Measurements from ENCODE around the gene MMP17. TPM values are rescaled to one million over a fixed set of nuclear protein-coding genes. Genes with fewer than 3 reads are reported as not detected.
A peak's percentile ranks its signal among the peaks of the same experiment; 100 is the strongest.

MMP17 gene
- total RNA-seq, result not detected

DNA sequence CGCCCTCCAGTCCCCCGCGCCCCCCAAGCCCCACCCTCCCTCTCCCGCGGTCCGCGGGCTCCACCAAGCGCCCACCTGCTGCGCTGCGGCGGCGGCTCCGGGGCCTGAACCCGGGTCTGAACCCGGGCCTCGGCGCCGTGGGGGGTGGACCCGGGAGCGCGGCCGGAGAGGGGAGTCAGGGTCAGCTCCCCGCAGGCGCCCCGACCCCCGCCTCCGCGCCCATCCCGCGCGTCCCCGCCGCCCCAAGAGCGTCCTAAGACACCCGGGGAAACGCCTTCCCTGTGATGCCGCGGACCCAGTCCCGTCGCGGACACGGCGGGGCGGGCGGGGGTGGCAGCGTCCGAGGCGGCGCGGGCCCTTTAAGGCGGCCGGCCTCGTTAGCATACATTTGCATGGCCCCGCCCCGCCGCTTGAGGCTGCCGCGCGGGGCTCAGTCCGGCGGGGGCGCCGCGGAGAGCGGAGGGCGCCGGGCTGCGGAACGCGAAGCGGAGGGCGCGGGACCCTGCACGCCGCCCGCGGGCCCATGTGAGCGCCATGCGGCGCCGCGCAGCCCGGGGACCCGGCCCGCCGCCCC, at the start of gene MMP17:
Gene MMP17 (plus strand): TSS at position 433 of the 574 bp plus-strand sequence. CDS start 102 bp downstream, at position 535.
- H3K4me3 Mint-ChIP-seq, result peak within 1 kb of the TSS; percentile 76 to 77
- H3K27ac Mint-ChIP-seq, result no peak within 1 kb of the TSS
- no peaks in the 10 kb centered on the region for H3K36me3 Mint-ChIP-seq (ENCODE audit: insufficient read depth in 2 of 2)
- H3K4me1 Mint-ChIP-seq (ENCODE audit: low read depth), result peaks cover 15% of the 10 kb centered on the region
- peak; percentile 53 to 57 for DNase-seq
- peak; percentile 74 for ATAC-seq (replicated peaks in 1 of 2)
- H3K9me3 Mint-ChIP-seq, result no peaks in the 10 kb centered on the region
- H3K27me3 Mint-ChIP-seq (ENCODE audit: low read depth), result peaks cover 44% of the 10 kb centered on the region

DNA sequence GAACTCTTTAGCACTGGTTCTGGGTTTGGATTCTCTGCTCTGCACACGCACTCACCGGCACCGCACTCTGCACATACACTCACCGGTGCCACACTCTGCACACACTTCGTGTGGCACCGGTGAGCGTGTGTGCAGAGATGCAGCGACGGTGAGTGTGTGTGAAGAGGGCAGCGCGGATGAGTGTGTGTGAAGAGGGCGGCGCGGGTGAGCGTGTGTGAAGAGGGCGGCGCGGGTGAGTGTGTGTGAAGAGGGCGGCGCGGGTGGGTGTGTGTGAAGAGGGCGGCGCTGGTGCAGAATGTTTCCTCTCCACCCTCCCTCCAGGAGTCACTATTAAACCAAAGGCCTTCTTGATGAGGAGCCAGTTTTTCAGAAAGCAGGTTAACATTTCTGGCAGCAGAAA, 49.2 kb upstream of the MMP17 start:
- Mint-ChIP-seq H3K9me3 (no peaks in the 10 kb centered on the region), H3K36me3 (ENCODE audit: insufficient read depth in 2 of 2) (peaks cover 3 to 21% of the 10 kb centered on the region in 2 donors), H3K27me3 (ENCODE audit: low read depth) (no peaks in the 10 kb centered on the region), H3K4me1 (ENCODE audit: low read depth) (peaks cover 22% of the 10 kb centered on the region), H3K27ac (no peak overlapping the region), H3K4me3 (no peak overlapping the region)
- DNase-seq (no peak), ATAC-seq (replicated peaks in 1 of 2) (no peak)

DNA sequence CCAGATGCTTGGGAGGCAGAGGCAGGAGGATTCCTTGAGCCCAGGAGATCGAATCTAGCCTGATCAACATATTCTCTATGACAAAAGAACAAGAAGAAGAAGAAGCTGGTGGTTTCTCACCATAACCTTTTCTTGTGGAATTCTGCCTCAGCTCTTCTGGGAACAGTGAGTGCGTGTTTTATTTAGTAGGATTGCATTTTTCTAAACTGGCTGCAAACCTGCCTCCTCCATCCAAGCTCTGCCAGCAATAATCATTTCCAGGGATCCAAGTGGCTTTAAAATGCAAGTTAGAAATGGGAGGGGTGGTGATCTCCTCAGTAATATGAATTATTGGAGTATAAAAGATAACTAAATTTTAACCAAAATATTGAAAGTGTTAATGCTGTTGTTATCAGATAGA, 46.1 kb upstream of the MMP17 start:
- no peak for DNase-seq
- no peak overlapping the region for H3K27ac Mint-ChIP-seq
- no peak for ATAC-seq (replicated peaks in 1 of 2)
- no peaks in the 10 kb centered on the region for H3K4me1 Mint-ChIP-seq (ENCODE audit: low read depth)
- H3K9me3 Mint-ChIP-seq, result no peaks in the 10 kb centered on the region
- H3K4me3 Mint-ChIP-seq, result no peak overlapping the region
- no peaks in the 10 kb centered on the region for H3K27me3 Mint-ChIP-seq (ENCODE audit: low read depth)
- peaks cover 3 to 17% of the 10 kb centered on the region in 2 donors for H3K36me3 Mint-ChIP-seq (ENCODE audit: insufficient read depth in 2 of 2)

DNA sequence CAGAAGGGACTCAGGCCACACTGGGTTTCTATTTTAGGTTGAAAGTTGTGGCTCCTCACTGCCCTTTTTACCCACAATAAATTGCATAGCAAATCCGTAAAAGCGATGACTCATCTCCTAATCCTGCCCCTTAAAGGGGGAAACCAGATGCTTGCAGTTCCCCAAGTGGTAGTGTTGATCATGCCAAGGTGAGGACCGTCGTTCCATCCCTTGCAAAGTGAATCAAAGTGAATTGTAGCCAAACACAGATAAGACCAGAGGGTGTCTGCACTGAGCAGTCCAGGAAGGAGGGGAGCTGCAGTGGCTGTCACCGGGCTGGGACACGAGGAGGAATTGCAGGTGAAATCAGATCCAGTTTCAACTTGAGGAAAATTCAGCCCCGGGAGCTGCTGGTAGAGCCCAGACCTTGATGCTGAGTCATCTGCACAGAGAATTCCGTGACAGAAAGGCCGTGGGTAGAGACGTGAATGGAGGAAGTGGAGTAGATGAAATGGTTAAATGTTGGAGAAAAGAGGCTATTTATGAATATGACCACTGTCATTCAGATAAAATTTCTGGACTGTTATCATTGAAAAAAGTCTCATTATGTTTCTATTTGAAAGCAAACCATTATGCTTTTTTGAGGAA, 44.2 kb upstream of the MMP17 start:
- Mint-ChIP-seq H3K27ac (peak overlapping the region; percentile 57), H3K27me3 (ENCODE audit: low read depth) (no peaks in the 10 kb centered on the region)

DNA sequence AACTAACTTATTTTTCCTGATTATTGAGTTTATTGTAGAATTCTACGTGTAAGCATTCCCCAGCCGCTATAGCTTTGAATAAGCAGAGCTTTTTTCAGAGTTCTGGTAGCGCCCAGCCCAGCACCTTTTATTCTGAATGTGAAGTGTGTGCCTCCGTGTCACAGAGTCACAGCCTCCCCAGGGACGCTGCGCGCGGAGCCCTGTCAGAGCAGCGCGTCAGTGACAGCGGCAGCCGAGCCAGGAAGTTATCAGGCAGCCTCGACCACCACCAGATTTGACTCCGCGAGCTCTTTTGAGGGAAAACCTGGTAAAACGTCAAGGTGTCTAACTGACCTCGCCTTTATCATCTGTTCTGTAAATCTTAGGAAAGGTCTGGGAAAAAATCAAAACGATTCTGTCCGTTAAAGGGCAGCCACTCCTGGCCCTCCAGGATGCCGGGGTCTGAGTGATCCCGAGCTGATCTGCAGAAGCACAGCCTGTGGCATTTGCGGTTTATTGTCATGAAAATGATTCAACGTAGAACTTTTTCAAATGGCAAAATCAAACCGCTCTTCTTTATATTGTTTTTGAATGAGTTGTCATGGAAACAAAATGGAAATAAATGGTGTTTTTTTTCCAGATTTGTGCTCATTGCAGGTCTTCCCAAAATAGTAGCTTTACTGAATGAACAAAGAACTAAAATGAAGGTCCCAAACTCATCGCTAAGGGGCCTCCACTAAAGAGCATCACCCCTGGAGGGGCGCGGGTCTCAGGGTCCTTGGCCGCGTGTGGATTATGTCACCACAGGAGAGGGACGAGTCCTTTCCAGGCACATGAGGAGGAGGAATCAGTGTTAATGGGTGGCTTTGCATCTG, 43.1 kb upstream of the MMP17 start:
- H3K9me3 Mint-ChIP-seq, result no peaks in the 10 kb centered on the region
- no peak for DNase-seq
- no peak for ATAC-seq (replicated peaks in 1 of 2)
- H3K36me3 Mint-ChIP-seq (ENCODE audit: insufficient read depth in 2 of 2), result peaks cover 5 to 10% of the 10 kb centered on the region in 2 donors
- H3K27ac Mint-ChIP-seq, result no peak overlapping the region
- H3K4me1 Mint-ChIP-seq (ENCODE audit: low read depth), result no peaks in the 10 kb centered on the region
- H3K4me3 Mint-ChIP-seq, result no peak overlapping the region
- H3K27me3 Mint-ChIP-seq (ENCODE audit: low read depth), result no peaks in the 10 kb centered on the region

More for the DNA sequence above, 44.2 kb upstream of the MMP17 start:
- H3K9me3 Mint-ChIP-seq, result no peaks in the 10 kb centered on the region
- H3K4me1 Mint-ChIP-seq (ENCODE audit: low read depth), result no peaks in the 10 kb centered on the region
- ATAC-seq (replicated peaks in 1 of 2) (no peak), DNase-seq (no peak)
- no peak overlapping the region for H3K4me3 Mint-ChIP-seq
- H3K36me3 Mint-ChIP-seq (ENCODE audit: insufficient read depth in 2 of 2), result peaks cover 3 to 7% of the 10 kb centered on the region in 2 donors

DNA sequence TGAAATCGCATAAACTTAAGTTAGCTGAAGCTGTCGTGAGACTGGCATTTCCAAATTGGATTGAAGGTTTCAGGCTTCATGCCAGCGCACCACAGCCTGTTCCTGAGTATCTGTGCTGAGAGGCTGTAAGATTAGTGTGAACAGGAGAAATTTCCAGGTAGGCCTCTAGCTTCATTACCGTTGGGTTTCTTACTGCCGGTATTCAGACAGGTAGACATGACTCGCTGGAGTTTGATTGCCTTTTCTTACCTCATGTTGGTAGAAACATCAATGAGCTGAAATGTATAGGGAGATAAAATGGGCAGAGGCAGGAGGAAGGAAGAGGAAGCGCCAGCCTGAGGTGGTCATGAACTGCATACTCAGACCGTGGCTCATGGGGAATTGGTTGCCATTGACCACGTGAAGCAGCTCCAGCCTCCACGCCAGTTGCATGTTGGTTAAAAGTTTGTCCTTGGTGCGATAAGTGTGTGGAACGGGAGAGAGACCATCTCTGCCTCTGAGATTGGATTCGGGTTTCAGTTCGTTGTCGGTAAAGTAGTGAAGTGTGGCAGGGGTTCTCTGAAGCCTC, 42.3 kb upstream of the MMP17 start:
- Mint-ChIP-seq H3K27me3 (ENCODE audit: low read depth) (no peaks in the 10 kb centered on the region), H3K27ac (no peak overlapping the region), H3K4me3 (no peak overlapping the region), H3K9me3 (no peaks in the 10 kb centered on the region), H3K4me1 (ENCODE audit: low read depth) (no peaks in the 10 kb centered on the region), H3K36me3 (ENCODE audit: insufficient read depth in 2 of 2) (peaks cover 5 to 15% of the 10 kb centered on the region in 2 donors)
- DNase-seq (no peak), ATAC-seq (replicated peaks in 1 of 2) (no peak)

DNA sequence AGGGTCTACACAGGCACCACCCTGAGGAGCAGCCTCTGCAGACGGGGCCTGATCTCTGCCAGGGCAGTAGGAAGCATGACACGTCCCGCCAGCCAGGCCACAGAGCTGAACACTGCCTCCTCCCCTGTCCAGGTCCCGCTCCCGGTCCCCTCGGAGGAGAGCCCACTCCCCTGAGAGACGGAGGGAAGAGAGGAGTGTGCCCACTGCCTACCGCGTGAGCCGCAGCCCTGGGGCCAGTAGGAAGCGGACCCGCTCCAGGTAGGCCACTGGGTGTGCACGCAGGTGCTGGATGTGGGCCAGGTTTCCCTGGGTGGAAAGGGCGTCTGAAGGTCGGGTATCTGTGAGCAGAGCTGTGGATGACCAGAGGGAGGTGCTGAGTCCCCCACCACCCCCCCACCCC, 41.9 kb upstream of the MMP17 start:
- H3K4me3 Mint-ChIP-seq, result no peak overlapping the region
- ATAC-seq (replicated peaks in 1 of 2) (no peak), DNase-seq (no peak)
- no peak overlapping the region for H3K27ac Mint-ChIP-seq
- peaks cover 5 to 15% of the 10 kb centered on the region in 2 donors for H3K36me3 Mint-ChIP-seq (ENCODE audit: insufficient read depth in 2 of 2)
- no peaks in the 10 kb centered on the region for H3K4me1 Mint-ChIP-seq (ENCODE audit: low read depth)
- no peaks in the 10 kb centered on the region for H3K9me3 Mint-ChIP-seq
- no peaks in the 10 kb centered on the region for H3K27me3 Mint-ChIP-seq (ENCODE audit: low read depth)

DNA sequence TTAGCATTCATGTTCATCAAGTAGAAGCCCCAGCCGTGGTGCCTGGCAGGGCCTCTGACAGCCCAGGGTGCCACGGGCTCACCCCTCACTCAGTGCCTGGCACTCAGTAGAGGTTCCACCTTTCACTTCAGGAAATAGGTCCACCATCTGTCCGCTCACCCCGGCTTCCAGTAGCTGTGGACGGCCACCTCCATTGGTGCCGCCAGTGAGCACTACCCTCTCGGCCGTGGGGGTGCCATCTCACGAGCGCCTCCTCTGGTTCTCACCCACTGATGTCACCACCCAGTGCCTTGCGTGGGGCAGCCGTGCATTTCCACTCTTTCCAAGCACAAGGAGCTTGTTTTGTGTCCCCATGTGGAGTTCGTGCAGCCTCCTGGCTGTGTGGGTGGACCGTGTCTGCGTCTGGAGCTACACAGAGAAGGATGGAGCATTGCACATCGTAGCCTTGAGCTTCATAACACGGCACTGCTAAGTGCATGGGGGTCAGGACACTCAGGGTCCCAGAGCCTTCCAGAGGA, 41.0 kb upstream of the MMP17 start:
- Mint-ChIP-seq H3K4me1 (ENCODE audit: low read depth) (no peaks in the 10 kb centered on the region), H3K9me3 (no peaks in the 10 kb centered on the region), H3K36me3 (ENCODE audit: insufficient read depth in 2 of 2) (peaks cover 5 to 12% of the 10 kb centered on the region in 2 donors), H3K27me3 (ENCODE audit: low read depth) (no peaks in the 10 kb centered on the region), H3K4me3 (no peak overlapping the region), H3K27ac (no peak overlapping the region)
- DNase-seq, result no peak
- ATAC-seq (replicated peaks in 1 of 2), result no peak

DNA sequence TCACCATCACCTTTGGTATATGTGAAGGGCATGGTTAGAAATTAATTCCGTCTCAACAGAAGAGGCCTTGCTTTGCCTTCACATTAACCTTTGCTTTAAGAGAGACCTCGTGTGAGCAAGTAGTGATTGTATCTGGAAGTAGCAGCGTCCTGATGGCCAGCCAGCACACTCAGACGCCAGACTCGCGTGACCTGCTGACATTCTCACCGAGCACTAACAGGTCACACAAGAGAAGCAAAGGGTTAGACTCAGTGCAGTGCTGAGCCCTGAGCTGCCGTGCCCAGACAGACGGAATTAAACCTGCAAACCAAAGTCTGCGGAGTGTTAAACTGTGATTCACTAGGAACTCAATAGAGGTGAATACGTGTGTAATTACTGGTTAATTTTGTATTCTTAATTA, 40.1 kb upstream of the MMP17 start:
- no peaks in the 10 kb centered on the region for H3K4me1 Mint-ChIP-seq (ENCODE audit: low read depth)
- H3K27ac Mint-ChIP-seq, result no peak overlapping the region
- no peak overlapping the region for H3K4me3 Mint-ChIP-seq
- no peaks in the 10 kb centered on the region for H3K27me3 Mint-ChIP-seq (ENCODE audit: low read depth)
- ATAC-seq (replicated peaks in 1 of 2) (no peak), DNase-seq (no peak)
- no peaks in the 10 kb centered on the region for H3K9me3 Mint-ChIP-seq
- peaks cover 5 to 12% of the 10 kb centered on the region in 2 donors for H3K36me3 Mint-ChIP-seq (ENCODE audit: insufficient read depth in 2 of 2)

DNA sequence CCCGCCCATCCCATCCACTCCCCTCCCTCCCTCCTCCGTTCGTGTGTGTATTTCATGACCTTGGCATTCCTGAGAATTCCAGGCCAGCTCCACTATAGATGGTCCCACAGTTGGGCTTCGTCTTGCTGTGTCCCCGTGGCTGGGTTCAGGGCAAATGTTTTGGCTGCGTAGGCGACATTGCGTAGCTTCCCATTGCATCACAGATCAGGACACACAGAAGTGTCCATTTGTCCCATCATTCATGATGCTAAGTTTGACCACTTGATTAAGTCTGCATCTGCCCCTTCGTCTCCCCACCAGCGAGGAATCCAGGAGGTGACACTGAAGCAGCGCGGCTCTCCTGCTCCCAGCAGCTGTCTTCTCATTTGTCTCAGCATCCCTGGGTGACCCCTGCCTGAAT, 38.6 kb upstream of the MMP17 start:
- H3K27ac Mint-ChIP-seq, result no peak overlapping the region
- peaks cover 5 to 13% of the 10 kb centered on the region in 2 donors for H3K36me3 Mint-ChIP-seq (ENCODE audit: insufficient read depth in 2 of 2)
- H3K4me1 Mint-ChIP-seq (ENCODE audit: low read depth), result no peaks in the 10 kb centered on the region
- no peak overlapping the region for H3K4me3 Mint-ChIP-seq
- DNase-seq (no peak), ATAC-seq (replicated peaks in 1 of 2) (no peak)
- H3K27me3 Mint-ChIP-seq (ENCODE audit: low read depth), result no peaks in the 10 kb centered on the region
- no peaks in the 10 kb centered on the region for H3K9me3 Mint-ChIP-seq

DNA sequence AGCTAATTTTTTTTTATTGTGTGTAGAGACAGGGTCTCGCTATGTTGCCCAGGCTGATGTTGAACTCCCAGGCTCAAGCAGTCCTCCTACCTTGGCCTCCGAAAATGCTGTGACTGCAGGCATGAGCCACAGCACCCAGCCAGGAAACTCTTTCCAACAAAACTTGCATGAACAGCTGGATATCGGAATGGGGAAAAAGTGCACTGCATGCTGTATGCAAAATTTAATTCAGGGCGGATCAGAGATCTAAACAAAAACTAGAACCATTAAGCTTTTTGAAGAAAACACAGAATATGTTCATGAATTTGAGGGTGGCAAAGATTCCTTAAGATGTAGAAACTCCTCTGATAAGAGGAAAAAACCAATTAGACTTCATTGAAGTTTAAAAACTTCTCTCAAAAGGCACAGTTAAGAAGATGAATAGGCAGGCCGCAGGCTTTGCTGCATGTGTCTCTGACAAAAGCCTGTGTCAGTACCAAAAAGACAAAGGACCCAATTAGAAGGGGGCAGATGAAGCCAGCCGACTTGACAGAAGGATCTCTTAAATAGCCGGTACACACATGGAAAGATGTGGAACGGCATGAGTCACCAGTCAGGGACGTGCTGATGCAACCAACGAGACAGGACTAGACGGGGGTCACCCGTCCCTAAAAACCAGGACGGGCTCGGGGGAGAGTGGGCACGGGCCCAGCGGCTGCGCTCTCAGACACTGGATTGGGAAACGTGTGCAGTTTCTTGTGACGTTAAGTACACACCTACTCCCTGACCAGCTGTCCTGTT, 34.8 kb upstream of the MMP17 start:
- Mint-ChIP-seq H3K27ac (no peak overlapping the region), H3K4me3 (no peak overlapping the region), H3K9me3 (no peaks in the 10 kb centered on the region), H3K27me3 (ENCODE audit: low read depth) (no peaks in the 10 kb centered on the region), H3K4me1 (ENCODE audit: low read depth) (no peaks in the 10 kb centered on the region), H3K36me3 (ENCODE audit: insufficient read depth in 2 of 2) (peaks cover 3 to 17% of the 10 kb centered on the region in 2 donors)
- DNase-seq, result no peak
- no peak for ATAC-seq (replicated peaks in 1 of 2)

DNA sequence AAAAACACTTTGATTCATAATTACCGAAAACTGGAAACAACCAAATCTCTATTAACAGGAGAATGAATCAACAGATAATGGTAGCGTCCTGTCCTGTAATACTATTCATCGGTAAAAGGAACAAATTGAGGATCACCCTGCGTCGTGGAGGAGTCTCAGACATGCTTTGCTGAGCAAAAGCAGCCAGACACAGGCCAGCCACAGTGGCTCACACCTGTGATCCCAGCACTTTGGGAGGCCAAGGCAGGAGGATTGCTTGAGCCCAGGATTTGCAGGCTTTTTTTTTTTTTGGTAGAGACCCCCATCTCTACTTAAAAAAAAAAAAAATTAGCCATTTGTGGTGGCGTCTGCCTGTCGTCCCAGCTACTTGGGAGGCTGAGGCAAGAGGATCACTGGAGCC, 34.1 kb upstream of the MMP17 start:
- no peak overlapping the region for H3K4me3 Mint-ChIP-seq
- DNase-seq (no peak), ATAC-seq (replicated peaks in 1 of 2) (no peak)
- H3K9me3 Mint-ChIP-seq, result no peaks in the 10 kb centered on the region
- peaks cover 3 to 21% of the 10 kb centered on the region in 2 donors for H3K36me3 Mint-ChIP-seq (ENCODE audit: insufficient read depth in 2 of 2)
- H3K27ac Mint-ChIP-seq, result no peak overlapping the region
- no peaks in the 10 kb centered on the region for H3K4me1 Mint-ChIP-seq (ENCODE audit: low read depth)
- no peaks in the 10 kb centered on the region for H3K27me3 Mint-ChIP-seq (ENCODE audit: low read depth)

Measured in activated T-cell treated with anti-CD3 and anti-CD28 coated beads, Interleukin-2, amount 50 U/mL, for 72 hours (primary cell).